Activated CD4-positive, alpha-beta memory T cell treated with anti-CD3 and anti-CD28 coated beads, Interleukin-2, amount 10 ng/mL, durations not matched to agents 7 days and 5 days (primary cell): ENCODE measurements around the gene RGS4. TPM values are rescaled to one million over a fixed set of nuclear protein-coding genes. Genes with fewer than 3 reads are reported as not detected.

Experiments used
- CTCF ChIA-PET: fragments of 350-600 bp; sonication (Branson Sonifier 250); formaldehyde crosslinking; loops from one replicate; lab custom pipeline; 2021; ENCODE audit warnings: antibody characterized with exemption, inconsistent platforms; lab: Charles Lee
- POLR2A ChIA-PET: fragments of 350-600 bp; sonication (Branson Sonifier 250); formaldehyde crosslinking; loops from one replicate; lab custom pipeline; 2021; ENCODE audit warnings: antibody characterized with exemption; lab: Charles Lee
- DNase-seq: peaks from one replicate; pipeline ENCODE4 v3.0.0-alpha.2; 2020
- H3K27ac Mint-ChIP-seq: one replicate; pipeline ENCODE4 v1.8.0; 2021; ENCODE audit warnings: mild to moderate bottlenecking, mixed read lengths
- H3K27me3 Mint-ChIP-seq: one replicate; pipeline ENCODE4 v1.8.0; 2021; ENCODE audit warnings: mixed read lengths
- H3K36me3 Mint-ChIP-seq: one replicate; pipeline ENCODE4 v1.8.0; 2021; ENCODE audit warnings: low read depth, mixed read lengths
- H3K4me1 Mint-ChIP-seq: one replicate; pipeline ENCODE4 v1.8.0; 2021; ENCODE audit warnings: mixed read lengths
- H3K4me3 Mint-ChIP-seq: one replicate; pipeline ENCODE4 v1.8.0; 2021; ENCODE audit warnings: mild to moderate bottlenecking, mixed read lengths
- H3K9me3 Mint-ChIP-seq: one replicate; pipeline ENCODE4 v1.8.0; 2021; ENCODE audit warnings: mixed read lengths
- total RNA-seq, 2 experiments: library from RNA; stranded (reverse); gene quantifications; one replicate each; pipeline ENCODE4 v1.2.3, GENCODE V29; 2021

Gene RGS4
- total RNA-seq, 2 experiments from 2014 or later: not detected

DNA sequence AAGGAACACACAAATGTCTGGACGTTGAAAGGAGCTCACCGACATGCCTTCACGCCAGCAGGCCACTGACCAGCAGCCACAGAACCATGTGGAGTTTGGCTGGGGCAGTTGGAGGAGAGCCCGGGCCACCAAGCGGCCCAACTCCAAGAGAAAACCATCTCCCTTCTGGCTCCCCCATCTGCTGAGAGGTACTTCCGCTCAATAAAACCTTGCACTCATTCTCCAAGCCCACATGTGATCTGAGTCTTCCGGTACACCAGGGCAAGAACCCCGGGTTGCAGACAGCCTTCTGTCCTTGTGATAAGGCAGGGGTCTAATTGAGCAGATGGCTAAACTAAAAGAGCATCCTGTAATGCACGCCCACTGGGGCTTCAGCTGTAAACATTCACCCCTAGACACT lies 24.4 kb downstream of the RGS4 start:
- DNase-seq: no peak
- H3K27me3 Mint-ChIP-seq: no peaks in the 10 kb centered on the region
- POLR2A ChIA-PET: no interaction called here
- H3K36me3 Mint-ChIP-seq: no peaks in the 10 kb centered on the region
- H3K9me3 Mint-ChIP-seq: no peaks in the 10 kb centered on the region
- H3K27ac Mint-ChIP-seq: no peak overlapping the region
- H3K4me3 Mint-ChIP-seq: no peak overlapping the region
- CTCF ChIA-PET: no interaction called here
- H3K4me1 Mint-ChIP-seq: no peaks in the 10 kb centered on the region

DNA sequence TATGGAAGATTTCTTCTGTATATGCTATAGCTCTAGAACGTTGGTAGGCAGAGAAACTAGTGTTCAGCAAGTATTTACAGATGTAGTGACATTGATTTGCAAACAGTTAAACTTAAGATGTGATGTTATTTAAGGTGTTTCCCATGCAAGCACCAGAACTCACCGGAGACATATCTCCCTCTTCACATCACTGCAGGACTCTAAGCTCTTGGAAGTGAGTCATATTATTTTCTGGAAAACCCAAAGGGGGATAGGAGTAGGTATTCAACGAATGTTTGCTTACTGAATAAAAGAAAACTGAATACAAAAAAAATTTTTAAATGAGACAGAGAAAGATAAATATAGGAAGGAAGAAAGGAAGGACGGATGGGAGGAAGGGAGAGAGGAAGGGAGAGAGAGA lies 25.0 kb downstream of the RGS4 start:
- ChIA-PET POLR2A (no interaction called here), CTCF (no interaction called here)
- Mint-ChIP-seq H3K27me3 (no peaks in the 10 kb centered on the region), H3K36me3 (no peaks in the 10 kb centered on the region), H3K27ac (no peak overlapping the region), H3K4me1 (no peaks in the 10 kb centered on the region), H3K9me3 (no peaks in the 10 kb centered on the region), H3K4me3 (no peak overlapping the region)
- no peak for DNase-seq

DNA sequence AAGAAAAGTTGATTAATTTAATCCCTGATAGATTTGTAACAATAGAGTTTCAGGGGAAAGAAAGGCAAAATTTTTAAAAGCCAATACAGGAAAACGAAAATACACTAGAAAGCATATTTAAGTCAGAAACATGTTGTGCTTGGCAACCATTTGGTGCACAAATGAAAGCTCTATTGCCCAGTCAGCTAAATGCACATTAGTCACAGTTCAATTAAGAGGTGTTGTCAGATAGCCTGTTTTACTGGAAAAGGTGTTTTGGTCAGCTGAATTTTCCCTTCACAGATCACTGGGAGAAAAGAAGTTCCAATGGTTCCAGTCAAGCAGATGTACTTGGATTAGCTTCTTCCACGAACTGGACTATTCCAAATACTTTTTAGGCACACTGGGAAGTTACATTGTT lies 25.4 kb downstream of the RGS4 start:
- Mint-ChIP-seq H3K4me1 (no peaks in the 10 kb centered on the region), H3K27me3 (no peaks in the 10 kb centered on the region), H3K4me3 (no peak overlapping the region), H3K27ac (no peak overlapping the region), H3K36me3 (no peaks in the 10 kb centered on the region), H3K9me3 (no peaks in the 10 kb centered on the region)
- CTCF ChIA-PET: no interaction called here
- POLR2A ChIA-PET: no interaction called here
- DNase-seq: no peak

DNA sequence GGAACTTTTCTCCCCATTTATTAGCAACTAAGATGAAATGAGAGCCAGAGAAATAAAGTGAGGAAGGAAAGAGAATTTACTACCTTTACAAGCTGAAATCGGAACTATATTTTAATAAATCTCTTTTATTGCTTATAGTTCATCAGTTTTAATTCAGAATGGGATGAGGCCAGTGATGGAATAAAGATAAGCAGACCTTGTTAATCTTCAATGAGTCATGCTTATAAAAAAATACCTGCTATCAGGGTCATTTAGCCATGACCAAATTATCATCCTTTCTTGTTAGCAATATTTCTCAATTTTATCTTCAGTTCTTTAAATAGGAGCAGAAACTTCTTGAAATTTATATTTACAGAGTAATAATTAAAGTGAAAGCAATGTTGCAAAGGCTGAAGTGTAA lies 26.1 kb downstream of the RGS4 start:
- POLR2A ChIA-PET: no interaction called here

DNA sequence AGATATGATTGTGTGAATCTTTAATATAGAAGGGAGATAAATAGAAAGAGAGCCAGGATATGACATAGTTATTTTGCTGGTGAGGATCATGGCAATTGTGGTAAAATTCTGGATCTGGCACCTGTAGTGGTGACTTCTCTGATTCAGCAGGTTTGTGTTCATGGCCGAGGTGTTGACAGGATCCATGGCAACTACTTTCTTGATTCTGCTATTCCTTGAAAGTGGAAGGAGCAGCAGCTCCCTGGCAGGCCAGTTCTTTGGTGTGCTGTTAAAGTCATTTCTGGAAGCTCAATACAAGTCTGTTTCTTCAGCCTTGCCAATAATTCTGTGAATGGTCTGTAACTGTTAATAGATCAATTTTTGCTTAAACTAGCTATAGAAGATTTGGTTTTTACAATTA lies 33.4 kb downstream of the RGS4 start:
- H3K4me3 Mint-ChIP-seq: no peak overlapping the region
- no peak for DNase-seq
- H3K27me3 Mint-ChIP-seq: no peaks in the 10 kb centered on the region
- no peak overlapping the region for H3K27ac Mint-ChIP-seq
- H3K36me3 Mint-ChIP-seq: no peaks in the 10 kb centered on the region
- POLR2A ChIA-PET: no interaction called here
- H3K9me3 Mint-ChIP-seq: no peaks in the 10 kb centered on the region
- no peaks in the 10 kb centered on the region for H3K4me1 Mint-ChIP-seq
- CTCF ChIA-PET: no interaction called here

More for the DNA sequence above, 26.1 kb downstream of the RGS4 start:
- CTCF ChIA-PET: no interaction called here
- Mint-ChIP-seq H3K36me3 (no peaks in the 10 kb centered on the region), H3K27me3 (no peaks in the 10 kb centered on the region), H3K9me3 (no peaks in the 10 kb centered on the region), H3K27ac (no peak overlapping the region), H3K4me3 (no peak overlapping the region), H3K4me1 (no peaks in the 10 kb centered on the region)
- DNase-seq: no peak

DNA sequence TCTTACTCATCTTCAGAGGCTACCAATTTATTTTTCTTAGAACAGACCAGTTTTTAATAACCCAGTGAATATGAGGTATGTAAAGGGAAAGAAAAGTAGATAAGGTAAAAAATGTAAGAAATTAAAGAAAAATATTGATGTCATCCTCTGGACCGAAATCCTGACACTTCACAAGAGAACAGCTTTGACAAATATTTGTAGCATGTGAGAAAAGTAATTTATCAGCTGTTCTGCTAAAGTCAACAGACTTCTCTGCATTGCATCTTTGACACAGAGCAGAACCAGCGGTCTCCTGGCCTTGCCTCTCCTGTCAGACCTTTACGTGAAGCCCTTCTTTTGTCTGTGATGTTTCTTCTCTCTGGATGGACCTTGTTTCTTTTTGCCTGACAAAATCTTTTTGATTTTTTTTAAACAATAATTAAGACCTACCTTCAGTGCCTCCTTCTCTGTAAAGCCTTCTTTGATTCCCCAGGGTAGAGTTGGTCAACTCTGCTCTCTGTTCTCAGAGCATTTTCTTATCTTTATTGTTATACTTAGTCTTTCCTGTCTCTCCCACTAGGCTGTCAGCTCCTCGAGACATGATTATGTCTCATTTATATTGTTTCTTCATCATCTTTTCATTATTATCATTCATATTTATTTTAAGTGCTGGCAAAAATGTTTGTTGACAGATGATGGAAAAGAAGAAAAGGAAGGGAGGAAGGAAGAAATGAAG lies 35.4 kb downstream of the RGS4 start:
- Mint-ChIP-seq H3K27me3 (no peaks in the 10 kb centered on the region), H3K4me1 (no peaks in the 10 kb centered on the region), H3K4me3 (no peak overlapping the region), H3K27ac (no peak overlapping the region), H3K9me3 (no peaks in the 10 kb centered on the region), H3K36me3 (no peaks in the 10 kb centered on the region)
- ChIA-PET CTCF (no interaction called here), POLR2A (no interaction called here)
- DNase-seq: no peak

DNA sequence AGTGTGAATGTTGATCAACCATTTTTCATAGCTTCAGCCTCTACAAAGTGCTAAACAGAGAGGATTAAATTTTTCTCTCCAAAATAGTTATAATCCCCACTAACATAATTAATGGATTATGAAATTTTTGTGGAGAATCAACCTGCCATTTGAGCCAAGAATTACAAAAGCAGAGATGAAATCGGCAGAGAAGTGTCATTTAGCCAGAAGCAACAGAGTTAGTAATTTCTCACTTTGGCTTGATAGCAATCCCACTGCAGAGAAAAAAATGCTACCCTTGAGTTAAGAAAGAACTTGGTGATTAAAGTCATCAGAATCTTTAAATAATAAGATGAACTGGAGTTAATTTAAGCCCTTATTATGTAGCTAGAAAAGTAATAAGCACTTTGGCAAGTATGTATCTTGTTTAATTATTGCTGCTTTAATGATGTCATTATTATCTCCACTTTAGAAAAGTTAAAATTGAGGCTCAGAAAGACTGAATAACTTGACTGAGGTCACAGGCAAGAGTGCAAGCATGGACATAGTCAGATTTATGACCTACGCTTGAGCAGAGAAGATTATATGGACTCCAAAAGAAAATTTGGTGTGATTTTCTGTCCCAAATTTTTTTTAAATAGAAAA lies 37.3 kb downstream of the RGS4 start:
- Mint-ChIP-seq H3K4me1 (no peaks in the 10 kb centered on the region), H3K36me3 (no peaks in the 10 kb centered on the region), H3K27me3 (no peaks in the 10 kb centered on the region), H3K4me3 (no peak overlapping the region), H3K9me3 (no peaks in the 10 kb centered on the region), H3K27ac (no peak overlapping the region)
- ChIA-PET CTCF (no interaction called here), POLR2A (no interaction called here)
- no peak for DNase-seq

DNA sequence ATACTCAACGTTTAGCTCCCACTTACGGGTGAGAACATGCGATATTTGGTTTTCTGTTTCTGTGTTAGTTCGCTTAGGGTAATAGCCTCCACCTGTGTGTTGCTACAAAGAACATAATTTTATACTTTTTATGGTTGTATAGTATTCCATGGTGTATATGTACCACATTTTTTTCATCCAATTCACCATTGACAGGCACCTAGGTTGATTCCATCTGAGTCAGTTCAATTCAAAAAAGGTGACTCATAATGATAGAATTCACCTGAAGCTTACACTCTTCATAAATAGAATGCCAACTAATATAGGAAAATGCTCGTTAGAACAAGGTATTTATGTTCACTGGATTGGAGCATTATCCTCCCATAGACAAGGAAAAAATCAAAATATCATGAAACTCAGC lies 38.5 kb downstream of the RGS4 start:
- H3K4me1 Mint-ChIP-seq: no peaks in the 10 kb centered on the region
- no peaks in the 10 kb centered on the region for H3K36me3 Mint-ChIP-seq
- H3K4me3 Mint-ChIP-seq: no peak overlapping the region
- no peak for DNase-seq
- no peaks in the 10 kb centered on the region for H3K9me3 Mint-ChIP-seq
- no peak overlapping the region for H3K27ac Mint-ChIP-seq
- ChIA-PET CTCF (no interaction called here), POLR2A (no interaction called here)
- H3K27me3 Mint-ChIP-seq: no peaks in the 10 kb centered on the region

DNA sequence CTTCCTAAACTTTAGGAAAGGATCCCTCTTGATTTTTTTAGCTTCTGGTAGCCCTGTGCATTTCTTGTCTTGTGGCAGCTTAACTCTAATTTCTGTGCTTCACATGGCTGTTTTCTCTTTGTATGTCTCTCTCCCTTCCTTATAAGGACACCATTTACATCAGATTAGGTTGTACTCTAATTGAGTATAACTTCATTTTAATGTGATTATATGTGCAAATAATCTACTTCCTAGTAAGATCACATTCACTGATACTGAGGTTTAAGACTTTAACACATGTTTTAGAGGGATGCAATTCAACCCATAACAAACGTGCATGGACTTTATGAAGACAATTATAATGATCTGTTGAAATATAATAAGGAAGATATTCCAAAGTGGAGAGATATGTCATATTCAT lies 46.7 kb downstream of the RGS4 start:
- POLR2A ChIA-PET: no interaction called here
- Mint-ChIP-seq H3K4me3 (no peak overlapping the region), H3K4me1 (no peaks in the 10 kb centered on the region), H3K36me3 (no peaks in the 10 kb centered on the region), H3K9me3 (no peaks in the 10 kb centered on the region), H3K27ac (no peak overlapping the region), H3K27me3 (peaks cover 4% of the 10 kb centered on the region)
- no peak for DNase-seq
- CTCF ChIA-PET: no interaction called here

DNA sequence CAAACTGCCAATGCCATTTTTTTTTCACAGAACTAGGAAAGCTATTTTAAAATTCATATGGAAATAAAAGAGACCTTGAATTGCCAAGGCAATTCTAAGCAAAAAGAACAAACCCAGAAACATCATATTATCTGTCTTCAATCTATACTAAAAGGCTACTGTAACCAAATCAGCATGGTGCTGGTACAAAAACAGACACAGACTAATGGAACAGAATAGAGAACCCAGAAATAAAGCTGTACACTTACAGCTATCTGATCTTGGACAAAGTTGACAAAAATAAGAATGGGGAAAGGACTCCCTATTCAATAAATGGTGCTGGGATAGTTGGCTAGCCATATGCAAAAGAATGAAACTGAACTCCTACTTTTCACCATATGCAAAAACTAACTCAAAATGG lies 50.5 kb downstream of the RGS4 start:
- ChIA-PET CTCF (no interaction called here), POLR2A (no interaction called here)
- no peak for DNase-seq
- Mint-ChIP-seq H3K4me3 (no peak overlapping the region), H3K27me3 (peaks cover 8% of the 10 kb centered on the region), H3K27ac (no peak overlapping the region), H3K4me1 (no peaks in the 10 kb centered on the region), H3K36me3 (no peaks in the 10 kb centered on the region), H3K9me3 (no peaks in the 10 kb centered on the region)

DNA sequence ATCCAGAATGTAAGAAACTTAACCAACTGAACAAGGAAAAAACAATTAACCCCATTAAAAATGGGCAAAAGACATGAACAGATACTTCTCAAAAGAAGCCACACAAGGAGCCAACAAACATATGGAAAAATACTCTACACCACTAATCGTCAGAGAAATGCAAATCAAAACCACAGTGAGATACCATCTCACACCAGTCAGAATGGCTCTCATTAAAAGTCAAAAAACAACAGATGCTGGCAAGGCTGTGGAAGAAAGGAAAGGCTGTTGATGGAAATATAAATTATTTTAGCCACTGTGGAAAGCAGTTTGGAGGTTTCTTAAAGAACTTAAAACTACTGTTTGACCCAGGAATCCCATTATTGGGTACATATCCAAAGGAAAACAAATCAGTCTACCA lies 51.2 kb downstream of the RGS4 start:
- H3K4me3 Mint-ChIP-seq: no peak overlapping the region
- no peaks in the 10 kb centered on the region for H3K36me3 Mint-ChIP-seq
- CTCF ChIA-PET: no interaction called here
- H3K4me1 Mint-ChIP-seq: no peaks in the 10 kb centered on the region
- no peak for DNase-seq
- no peaks in the 10 kb centered on the region for H3K9me3 Mint-ChIP-seq
- POLR2A ChIA-PET: no interaction called here
- no peak overlapping the region for H3K27ac Mint-ChIP-seq
- peaks cover 6% of the 10 kb centered on the region for H3K27me3 Mint-ChIP-seq

DNA sequence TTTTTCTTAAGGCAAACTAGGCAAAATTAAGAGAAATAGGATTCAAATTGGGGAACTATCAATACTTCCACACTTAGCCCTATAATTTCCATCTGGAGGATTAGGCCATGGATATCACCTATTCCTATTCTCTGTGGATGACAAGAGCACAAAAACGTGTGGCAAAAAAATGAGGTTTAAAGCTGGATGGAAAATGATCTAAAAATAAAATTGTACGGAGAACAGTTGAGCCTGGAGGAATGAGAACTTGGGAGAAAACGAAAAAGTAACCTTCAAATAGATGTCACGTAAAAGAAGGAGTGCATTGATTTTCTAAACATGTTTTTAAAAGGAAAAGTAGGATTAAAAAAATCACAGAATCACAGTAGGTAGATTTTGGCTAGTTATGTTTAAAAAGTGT lies 55.7 kb downstream of the RGS4 start:
- peaks cover 7% of the 10 kb centered on the region for H3K27me3 Mint-ChIP-seq
- DNase-seq: no peak
- POLR2A ChIA-PET: no interaction called here

More for the DNA sequence above, 55.7 kb downstream of the RGS4 start:
- H3K9me3 Mint-ChIP-seq: no peaks in the 10 kb centered on the region
- no peaks in the 10 kb centered on the region for H3K36me3 Mint-ChIP-seq
- no peaks in the 10 kb centered on the region for H3K4me1 Mint-ChIP-seq
- H3K4me3 Mint-ChIP-seq: no peak overlapping the region
- CTCF ChIA-PET: no interaction called here
- no peak overlapping the region for H3K27ac Mint-ChIP-seq
